T-helper 1 cell treated with Interleukin-12 subunit alpha and Interleukin-12 subunit beta and Interleukin-4 antibody, amounts not matched to agents 30 μg/mL and 1 μg/mL, for 36 hours (primary cell): ENCODE results near the gene NTNG1.
A peak's percentile ranks its signal among the peaks of the same experiment; 100 is the strongest.
"Not testable (repeated sequence)": the region's sequence is repeated elsewhere in the genome, so short reads cannot be mapped to it uniquely, and the experiment has no call there.

Experiments
- H3K27ac Mint-ChIP-seq: one replicate; pipeline ENCODE4 v1.8.0; 2021; ENCODE audit warnings: mild to moderate bottlenecking, mixed read lengths
- H3K27me3 Mint-ChIP-seq: one replicate; pipeline ENCODE4 v1.8.0; 2021; ENCODE audit warnings: low read depth, mixed read lengths
- H3K36me3 Mint-ChIP-seq: one replicate; pipeline ENCODE4 v1.8.0; 2021; ENCODE audit warnings: low read depth, mixed read lengths
- H3K4me1 Mint-ChIP-seq: one replicate; pipeline ENCODE4 v1.8.0; 2021; ENCODE audit warnings: low read depth, mixed read lengths
- H3K4me3 Mint-ChIP-seq: one replicate; pipeline ENCODE4 v1.8.0; 2021; ENCODE audit warnings: mild to moderate bottlenecking, moderate library complexity, mixed read lengths
- H3K9me3 Mint-ChIP-seq: one replicate; pipeline ENCODE4 v1.8.0; 2021; ENCODE audit warnings: mixed read lengths

NTNG1 gene

DNA sequence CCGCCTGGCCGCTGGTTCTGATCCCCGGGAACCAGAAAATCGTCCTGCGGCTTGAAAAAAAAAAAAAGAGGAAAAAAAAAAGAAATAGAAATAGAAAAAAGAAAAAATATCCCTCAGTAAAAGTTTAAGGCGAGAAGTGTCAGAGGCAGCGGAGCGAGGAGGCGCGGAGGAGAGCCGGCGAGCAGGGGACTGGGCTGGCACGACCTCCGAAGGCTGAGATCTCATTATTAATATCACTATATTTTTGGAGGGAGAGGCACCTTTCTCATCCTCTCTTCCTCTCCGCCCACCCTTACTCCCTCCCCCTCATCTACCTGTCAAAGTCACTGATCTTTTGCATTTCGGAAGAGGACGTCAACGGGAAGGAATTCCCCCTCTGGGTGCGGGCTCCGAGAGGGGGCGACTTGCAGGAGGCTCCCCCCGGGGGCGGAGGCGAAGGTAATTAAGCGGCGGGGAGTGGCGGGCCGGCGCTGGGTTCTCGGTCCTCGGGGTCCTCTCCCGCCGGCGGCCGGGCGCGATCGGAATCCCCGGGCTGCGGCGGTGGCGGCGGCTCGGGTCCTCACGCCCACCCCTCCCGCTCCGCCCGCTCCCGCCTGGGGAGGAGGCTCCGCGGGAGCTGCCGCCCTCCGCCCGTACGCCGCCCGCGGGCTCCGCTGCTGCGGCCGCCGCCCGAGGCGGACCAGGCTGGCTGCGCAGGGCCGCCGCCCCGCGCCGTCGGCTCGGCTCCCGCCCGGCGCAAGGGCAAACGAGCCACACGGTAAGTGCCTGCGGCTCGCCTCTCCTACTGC lies at the start of gene NTNG1:
Gene NTNG1 (plus strand): TSS at position 337 of the 788 bp plus-strand sequence.
- Mint-ChIP-seq H3K4me1 (peaks cover 14% of the 10 kb centered on the region), H3K27ac (no peak within 1 kb of the TSS), H3K36me3 (no peaks in the 10 kb centered on the region), H3K9me3 (no peaks in the 10 kb centered on the region), H3K27me3 (peaks cover 68% of the 10 kb centered on the region), H3K4me3 (peak within 1 kb of the TSS; percentile 67)

DNA sequence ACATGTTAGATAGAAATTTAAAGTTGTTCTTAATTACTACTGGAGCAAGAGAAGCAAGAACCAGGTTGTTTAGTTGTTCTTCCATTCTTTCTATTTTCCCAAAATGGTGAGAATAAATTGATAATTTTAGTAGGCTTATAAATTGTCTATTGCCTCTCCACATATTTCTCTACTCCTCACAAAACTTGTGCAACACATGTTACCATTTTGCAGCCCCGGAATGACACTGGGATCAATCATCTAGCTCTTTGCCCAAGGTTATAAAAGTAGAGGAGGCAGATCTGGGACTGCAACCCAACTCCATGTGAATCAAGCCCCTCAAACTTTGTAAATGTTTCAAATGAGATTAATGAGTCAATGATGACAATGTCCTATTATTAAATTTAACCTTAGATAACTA lies 49.4 kb upstream of the NTNG1 start:
- Mint-ChIP-seq H3K4me3 (no peak overlapping the region), H3K27ac (no peak overlapping the region), H3K9me3 (no peaks in the 10 kb centered on the region), H3K36me3 (no peaks in the 10 kb centered on the region), H3K27me3 (no peaks in the 10 kb centered on the region), H3K4me1 (no peaks in the 10 kb centered on the region)

DNA sequence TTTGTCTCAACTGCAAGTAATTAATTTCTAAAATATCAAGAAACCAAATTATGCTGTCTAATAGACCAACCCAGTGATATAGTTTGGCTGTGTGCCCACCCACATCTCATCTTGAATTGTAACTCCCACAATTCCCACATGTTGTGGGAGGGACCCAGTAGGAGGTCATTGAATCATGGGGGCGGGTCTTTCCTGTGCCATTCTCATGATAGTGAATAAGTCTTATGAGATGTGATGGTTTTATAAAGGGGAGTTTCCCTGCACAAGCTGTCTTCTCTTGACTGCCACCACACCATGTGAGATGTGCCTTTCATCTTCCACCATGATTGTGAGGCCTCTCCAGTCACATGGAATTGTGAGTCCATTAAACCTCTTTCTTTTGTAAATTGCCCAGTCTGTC lies 47.4 kb upstream of the NTNG1 start:
- H3K9me3 Mint-ChIP-seq, H3K4me1 Mint-ChIP-seq, H3K36me3 Mint-ChIP-seq, H3K27me3 Mint-ChIP-seq, H3K4me3 Mint-ChIP-seq, H3K27ac Mint-ChIP-seq: not testable (repeated sequence)

DNA sequence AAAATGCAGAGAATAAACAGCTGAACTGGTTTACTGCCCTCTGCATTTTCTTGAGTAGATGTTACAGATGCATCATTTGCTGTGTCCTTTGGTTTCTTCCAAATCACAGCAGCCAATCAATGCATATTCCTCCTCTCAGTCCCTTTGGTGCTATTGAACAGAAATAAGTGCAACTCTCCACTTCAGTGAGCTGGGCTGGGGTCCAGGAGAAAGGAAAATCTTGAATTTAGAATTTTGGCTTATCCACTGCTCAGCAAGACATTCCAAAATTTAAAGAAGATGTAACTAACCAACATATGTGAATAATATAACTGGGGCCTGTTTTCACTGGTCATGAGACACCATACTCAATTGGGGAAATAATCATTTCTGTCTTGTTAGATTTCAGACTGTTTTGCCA lies 45.2 kb upstream of the NTNG1 start:
- no peaks in the 10 kb centered on the region for H3K4me1 Mint-ChIP-seq
- no peak overlapping the region for H3K27ac Mint-ChIP-seq
- no peaks in the 10 kb centered on the region for H3K36me3 Mint-ChIP-seq
- H3K4me3 Mint-ChIP-seq, result no peak overlapping the region
- no peaks in the 10 kb centered on the region for H3K27me3 Mint-ChIP-seq
- no peaks in the 10 kb centered on the region for H3K9me3 Mint-ChIP-seq

DNA sequence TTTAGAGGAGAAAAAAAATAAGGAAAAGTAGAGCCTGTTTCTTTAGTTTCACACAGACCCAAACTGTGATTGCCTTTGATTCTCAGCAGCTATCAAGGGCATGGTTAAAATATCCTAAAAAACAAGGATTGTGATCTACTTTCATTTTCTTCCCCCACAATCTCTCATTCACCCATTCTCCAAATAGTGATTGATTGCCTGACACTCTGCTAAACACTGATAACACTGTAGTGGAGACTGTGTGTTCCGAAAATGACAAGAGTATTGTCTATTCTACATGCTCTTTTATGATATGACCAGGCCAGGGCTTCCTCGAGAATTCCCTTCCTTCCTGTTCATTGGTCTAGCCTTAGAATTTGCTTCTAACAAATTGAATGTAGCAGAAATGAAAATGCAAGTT lies 44.1 kb upstream of the NTNG1 start:
- Mint-ChIP-seq H3K36me3 (no peaks in the 10 kb centered on the region), H3K4me1 (no peaks in the 10 kb centered on the region), H3K9me3 (no peaks in the 10 kb centered on the region), H3K4me3 (no peak overlapping the region), H3K27me3 (no peaks in the 10 kb centered on the region), H3K27ac (no peak overlapping the region)

DNA sequence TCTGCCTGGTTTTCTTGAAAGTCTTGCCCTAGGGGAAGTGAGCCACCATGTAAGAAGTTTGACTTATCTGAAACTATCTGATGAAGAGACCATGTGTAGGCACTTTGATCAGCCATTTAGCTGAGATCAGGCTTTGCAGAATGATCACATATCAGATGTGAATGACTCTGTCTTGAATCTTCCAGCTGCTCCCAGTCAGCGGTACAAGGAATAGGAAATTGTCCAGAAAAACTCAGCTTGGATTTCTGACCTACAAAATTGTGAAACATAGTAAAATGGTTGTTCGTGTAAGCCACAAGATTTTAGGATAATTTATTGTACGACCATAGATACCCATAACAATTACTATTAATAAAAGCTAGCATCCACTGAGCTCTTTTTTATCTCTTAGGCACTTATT lies 41.9 kb upstream of the NTNG1 start:
- H3K36me3 Mint-ChIP-seq, result no peaks in the 10 kb centered on the region
- no peaks in the 10 kb centered on the region for H3K4me1 Mint-ChIP-seq
- no peaks in the 10 kb centered on the region for H3K9me3 Mint-ChIP-seq
- no peak overlapping the region for H3K4me3 Mint-ChIP-seq
- no peaks in the 10 kb centered on the region for H3K27me3 Mint-ChIP-seq
- no peak overlapping the region for H3K27ac Mint-ChIP-seq

DNA sequence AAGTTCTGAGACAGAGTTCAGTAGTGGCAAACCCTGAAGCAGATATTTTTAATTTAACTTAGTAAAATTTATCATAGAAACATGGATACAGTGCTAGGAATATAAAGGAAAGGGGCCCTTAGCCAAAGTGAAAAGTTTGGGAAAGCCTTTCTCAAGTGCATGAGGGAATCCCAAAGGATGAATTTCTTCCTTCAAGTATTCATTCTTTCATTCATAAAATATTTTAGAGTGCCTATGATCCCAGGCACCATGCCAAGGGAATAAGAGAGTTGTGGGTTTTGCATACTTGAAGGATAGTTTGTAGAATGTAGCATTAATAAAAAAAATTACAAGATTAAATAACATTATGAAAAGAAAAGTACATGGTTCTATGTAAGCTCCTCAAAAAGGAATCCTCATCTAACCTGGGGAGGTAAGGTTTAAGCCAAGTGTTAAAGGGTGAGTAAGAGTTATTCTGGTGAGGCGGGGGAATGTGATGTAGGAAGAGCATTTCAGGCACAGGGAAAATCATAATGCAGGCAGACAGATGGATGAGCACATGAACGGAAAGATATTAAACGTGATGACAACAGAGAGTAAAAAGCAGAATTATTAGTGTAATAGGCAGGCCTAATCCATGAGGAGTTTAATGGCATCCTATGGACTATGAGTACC lies 40.4 kb upstream of the NTNG1 start:
- Mint-ChIP-seq H3K4me3 (no peak overlapping the region), H3K36me3 (no peaks in the 10 kb centered on the region), H3K27ac (no peak overlapping the region), H3K27me3 (no peaks in the 10 kb centered on the region), H3K4me1 (no peaks in the 10 kb centered on the region), H3K9me3 (no peaks in the 10 kb centered on the region)

DNA sequence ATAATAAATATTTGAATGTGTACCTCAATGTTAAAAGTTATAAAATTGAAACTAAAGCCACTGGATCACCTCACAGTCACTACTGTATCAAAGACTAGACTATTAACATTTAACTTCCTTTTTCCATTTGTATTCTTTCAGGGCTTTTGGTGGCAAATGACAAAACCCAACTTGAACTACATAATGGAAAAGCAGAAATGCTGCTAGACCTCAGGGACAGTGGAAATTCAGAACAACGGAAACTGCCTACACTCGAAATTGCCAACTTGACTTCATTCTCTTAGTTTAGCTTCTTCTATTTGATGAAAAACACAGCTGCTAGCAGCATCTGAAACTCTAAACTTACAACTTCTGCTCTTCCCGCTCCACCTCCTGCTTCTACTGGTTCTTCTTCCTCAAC lies 34.9 kb upstream of the NTNG1 start:
- no peaks in the 10 kb centered on the region for H3K27me3 Mint-ChIP-seq
- H3K36me3 Mint-ChIP-seq, result no peaks in the 10 kb centered on the region
- H3K4me1 Mint-ChIP-seq, result no peaks in the 10 kb centered on the region
- no peak overlapping the region for H3K4me3 Mint-ChIP-seq
- no peaks in the 10 kb centered on the region for H3K9me3 Mint-ChIP-seq
- H3K27ac Mint-ChIP-seq, result no peak overlapping the region

DNA sequence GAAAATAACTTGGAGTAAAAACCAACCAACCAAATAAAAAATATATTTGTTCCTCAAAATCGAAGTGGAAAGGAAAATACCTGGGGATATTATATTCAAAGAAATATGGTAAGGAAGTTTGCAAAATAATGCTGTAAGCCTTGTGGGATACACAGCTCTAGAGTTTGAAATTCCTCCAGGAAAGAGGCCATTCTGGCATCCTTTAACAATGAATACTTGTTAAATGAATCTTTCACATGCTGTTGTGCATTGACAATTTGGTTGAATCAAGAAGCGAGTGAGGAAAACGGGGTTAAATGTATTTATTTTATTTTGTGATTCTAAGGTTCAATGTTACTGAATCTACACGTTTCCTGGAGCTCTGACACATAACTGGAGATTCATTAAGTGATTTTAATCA lies 30.5 kb upstream of the NTNG1 start:
- Mint-ChIP-seq H3K9me3 (no peaks in the 10 kb centered on the region), H3K36me3 (no peaks in the 10 kb centered on the region), H3K4me3 (no peak overlapping the region), H3K27me3 (no peaks in the 10 kb centered on the region), H3K27ac (no peak overlapping the region), H3K4me1 (no peaks in the 10 kb centered on the region)

DNA sequence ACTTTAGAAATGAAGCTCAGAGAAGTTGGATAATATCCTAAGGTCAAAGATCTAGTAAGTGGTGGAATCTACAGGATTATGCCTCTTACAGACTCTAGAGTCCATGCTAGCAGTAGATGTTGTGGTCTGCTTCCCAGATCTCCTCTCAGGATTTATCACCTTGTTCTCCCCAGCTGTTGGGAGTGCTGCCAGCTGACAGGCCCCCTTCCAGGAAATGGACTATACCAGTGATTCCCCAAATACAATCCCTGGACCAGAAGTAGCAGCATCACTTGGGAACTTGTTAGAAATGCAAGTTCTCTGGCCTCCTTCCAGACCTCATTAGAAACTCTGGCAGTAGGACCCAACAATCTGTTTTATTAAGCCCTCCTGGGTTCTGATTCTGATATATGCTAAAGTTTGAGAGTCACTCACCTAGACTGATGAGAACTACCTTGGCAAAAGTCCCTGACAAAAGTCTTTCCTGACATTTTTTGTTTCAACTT lies 24.5 kb upstream of the NTNG1 start:
- no peak overlapping the region for H3K27ac Mint-ChIP-seq
- no peaks in the 10 kb centered on the region for H3K9me3 Mint-ChIP-seq
- H3K36me3 Mint-ChIP-seq, result no peaks in the 10 kb centered on the region
- no peak overlapping the region for H3K4me3 Mint-ChIP-seq
- H3K4me1 Mint-ChIP-seq, result no peaks in the 10 kb centered on the region
- no peaks in the 10 kb centered on the region for H3K27me3 Mint-ChIP-seq

DNA sequence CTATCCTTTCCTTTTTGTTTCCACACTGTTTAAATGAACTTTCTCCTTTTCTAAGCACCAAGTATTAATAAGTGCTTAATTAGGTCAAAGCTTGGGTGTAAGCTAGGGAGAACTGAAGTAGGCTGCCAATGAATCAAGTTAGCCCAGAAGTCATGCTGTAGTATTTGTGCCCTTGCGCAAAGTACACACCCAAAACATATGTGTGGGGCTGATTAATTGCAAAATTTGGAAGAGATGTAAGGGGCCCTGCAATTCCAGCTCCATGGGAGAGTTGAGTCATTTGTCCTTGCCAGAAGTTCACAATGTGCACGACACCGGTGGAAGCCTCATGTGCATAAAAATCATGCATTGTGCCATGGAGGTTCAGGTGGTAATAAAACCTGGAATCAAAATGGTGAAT lies 18.6 kb upstream of the NTNG1 start:
- Mint-ChIP-seq H3K4me1 (no peaks in the 10 kb centered on the region), H3K36me3 (no peaks in the 10 kb centered on the region)

DNA sequence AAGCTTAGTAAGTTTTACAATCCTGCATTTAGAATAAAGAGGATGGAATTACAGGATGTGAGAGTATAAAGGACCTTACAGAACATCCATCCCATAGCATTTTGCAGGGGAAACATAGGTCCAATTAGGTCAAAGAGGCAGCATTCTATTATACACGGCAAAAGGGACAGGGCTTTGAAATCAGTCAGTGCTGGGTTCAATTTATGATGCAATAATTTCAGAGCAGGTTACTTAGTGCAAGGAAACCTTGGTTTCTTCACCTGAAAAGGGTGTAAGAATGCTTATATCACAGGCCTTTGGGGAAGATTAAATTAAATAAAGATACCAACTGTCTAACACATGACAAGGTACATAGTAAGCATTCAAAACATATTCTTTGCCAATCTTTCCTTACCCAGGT lies 17.1 kb upstream of the NTNG1 start:
- Mint-ChIP-seq H3K27ac (no peak overlapping the region), H3K36me3 (no peaks in the 10 kb centered on the region), H3K9me3 (no peaks in the 10 kb centered on the region), H3K27me3 (no peaks in the 10 kb centered on the region), H3K4me3 (no peak overlapping the region), H3K4me1 (no peaks in the 10 kb centered on the region)

More for the DNA sequence above, 18.6 kb upstream of the NTNG1 start:
- H3K27me3 Mint-ChIP-seq, result no peaks in the 10 kb centered on the region
- H3K4me3 Mint-ChIP-seq, result no peak overlapping the region
- no peak overlapping the region for H3K27ac Mint-ChIP-seq
- no peaks in the 10 kb centered on the region for H3K9me3 Mint-ChIP-seq

DNA sequence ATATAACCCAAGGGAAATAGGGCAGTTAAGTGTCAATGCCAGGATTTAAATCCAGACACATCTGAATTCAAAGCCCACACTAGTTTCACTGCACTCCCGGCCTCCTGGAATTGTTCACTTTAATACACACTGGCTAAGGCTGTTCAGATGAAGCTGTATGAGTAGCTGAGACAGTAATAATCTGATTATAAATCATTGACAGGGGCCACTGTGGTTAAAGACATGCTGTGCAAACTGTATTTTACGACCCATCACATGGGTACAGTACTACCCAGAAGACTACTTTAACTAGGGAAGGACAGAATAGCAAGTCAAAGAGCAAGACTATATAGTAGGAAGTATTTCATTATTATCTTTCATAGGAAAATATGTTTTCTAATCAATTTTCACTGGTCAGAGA lies 16.1 kb upstream of the NTNG1 start:
- Mint-ChIP-seq H3K36me3 (no peaks in the 10 kb centered on the region), H3K9me3 (no peaks in the 10 kb centered on the region), H3K27me3 (no peaks in the 10 kb centered on the region), H3K4me3 (no peak overlapping the region), H3K27ac (no peak overlapping the region), H3K4me1 (no peaks in the 10 kb centered on the region)

DNA sequence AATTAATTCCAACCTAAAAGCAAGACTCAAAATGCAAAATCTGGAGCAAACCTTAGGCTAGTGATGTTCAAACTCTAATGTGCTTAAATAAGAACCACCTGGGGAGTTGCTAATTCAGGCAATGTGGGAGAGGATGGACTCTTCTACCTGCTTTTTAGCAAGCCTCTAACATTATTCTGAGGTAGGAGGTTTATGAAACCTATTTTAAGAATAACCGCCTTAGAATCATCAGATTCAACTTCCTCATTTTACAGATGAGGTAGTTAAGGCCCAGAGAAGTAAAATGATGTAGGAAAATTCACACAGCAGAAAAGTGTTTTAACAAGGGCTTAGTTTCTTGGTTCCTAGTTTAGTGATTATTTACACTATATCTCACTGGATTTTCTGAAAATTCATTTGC lies 8.6 kb upstream of the NTNG1 start:
- Mint-ChIP-seq H3K27ac (no peak overlapping the region), H3K9me3 (no peaks in the 10 kb centered on the region), H3K27me3 (no peaks in the 10 kb centered on the region), H3K36me3 (no peaks in the 10 kb centered on the region), H3K4me3 (no peak overlapping the region), H3K4me1 (no peaks in the 10 kb centered on the region)

DNA sequence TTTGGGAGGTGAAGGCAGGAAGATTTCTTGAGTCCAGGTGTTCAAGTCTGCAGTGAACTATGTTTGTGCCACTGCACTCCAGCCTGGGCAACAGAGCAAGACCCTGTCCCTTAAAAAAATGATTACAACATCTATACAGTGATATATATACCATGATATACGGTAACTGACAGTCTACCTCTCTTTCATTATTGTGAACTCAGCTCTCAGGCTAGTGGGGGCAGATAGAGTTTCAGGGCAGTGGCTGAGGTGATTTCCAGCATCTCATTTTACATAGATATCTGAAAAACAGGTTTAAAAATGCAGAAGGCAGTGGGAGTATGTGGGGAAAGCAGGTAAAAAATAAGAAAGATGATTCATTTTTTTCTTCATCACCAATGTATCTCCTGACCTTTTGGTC lies 8.1 kb upstream of the NTNG1 start:
- Mint-ChIP-seq H3K27me3 (peaks cover 4% of the 10 kb centered on the region), H3K27ac (no peak overlapping the region), H3K36me3 (no peaks in the 10 kb centered on the region), H3K4me3 (no peak overlapping the region), H3K4me1 (no peaks in the 10 kb centered on the region), H3K9me3 (no peaks in the 10 kb centered on the region)
